GM12874 (cell line): Measurements from ENCODE around the gene C10orf90.

Source experiments
- CTCF ChIP-seq: IDR thresholded peaks from 2 replicates; pipeline ENCODE4 v1.5.1; 2011; ENCODE audit warnings: low read depth, mild to moderate bottlenecking, control low read depth, low read length, moderate library complexity; ENCODE audit not compliant: insufficient read depth

C10orf90 gene

DNA sequence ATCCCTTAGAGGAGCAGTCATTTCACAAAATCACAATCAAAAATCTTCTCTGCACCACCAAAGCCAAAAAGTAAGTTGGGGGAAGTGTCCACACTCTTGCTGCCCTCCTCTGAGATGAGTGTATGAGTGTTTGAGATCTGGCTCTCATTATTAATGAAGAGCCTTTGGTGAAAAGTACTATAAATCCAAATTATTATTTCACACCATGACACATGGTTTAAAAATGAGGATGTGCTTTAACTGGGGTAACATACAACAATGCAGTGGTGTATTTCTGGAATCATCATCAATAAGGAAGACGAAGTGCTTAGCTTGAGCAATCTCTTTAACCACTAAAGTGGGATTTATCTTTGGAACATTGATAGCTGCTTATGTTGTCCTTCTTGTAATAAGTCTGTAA is 168.1 kb downstream of the C10orf90 start:
- TF ChIP-seq CTCF: no peak

- no peak for TF ChIP-seq CTCF
Measured at GRCh38 chr10:126501828-126502227, 168.7 kb downstream of the C10orf90 start.

DNA sequence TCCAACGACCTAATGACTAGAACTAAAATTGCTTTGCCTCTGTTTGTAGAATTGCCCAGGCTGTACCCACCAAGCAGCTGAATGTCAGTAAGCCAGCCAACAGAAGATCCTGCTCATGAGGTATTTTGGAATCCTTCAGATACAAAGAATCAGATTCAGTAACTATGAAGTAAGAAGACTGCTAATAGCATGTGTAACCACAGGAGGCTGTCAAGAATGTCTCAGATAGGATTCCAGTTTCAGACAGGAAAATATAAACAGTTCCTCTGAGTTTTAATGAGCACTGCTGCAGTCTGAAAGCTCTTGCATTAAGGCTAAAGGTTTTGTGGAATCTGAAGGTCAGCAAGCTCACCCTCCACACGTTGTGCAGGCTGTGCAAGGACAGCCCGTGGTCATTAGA is 169.6 kb downstream of the C10orf90 start:
- TF ChIP-seq CTCF: no peak

DNA sequence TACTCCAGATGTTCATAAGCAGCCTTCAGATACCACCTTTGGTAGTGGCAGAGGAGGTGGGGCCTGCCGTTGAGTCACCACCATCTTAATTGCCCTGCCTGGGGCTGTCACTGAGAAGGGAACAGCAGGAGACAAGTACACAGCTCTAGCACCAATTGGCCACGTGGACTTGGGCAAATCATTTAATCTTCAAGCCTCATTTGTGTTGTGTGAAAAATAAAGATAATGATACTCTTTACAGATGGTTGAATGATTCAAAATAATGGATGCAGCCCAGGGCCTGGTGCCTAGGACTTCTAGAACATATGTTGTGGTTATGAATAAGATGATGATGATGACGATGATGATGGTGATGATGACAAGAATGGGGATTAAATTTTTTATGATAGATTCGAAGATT is 170.3 kb downstream of the C10orf90 start:
- TF ChIP-seq CTCF: no peak

DNA sequence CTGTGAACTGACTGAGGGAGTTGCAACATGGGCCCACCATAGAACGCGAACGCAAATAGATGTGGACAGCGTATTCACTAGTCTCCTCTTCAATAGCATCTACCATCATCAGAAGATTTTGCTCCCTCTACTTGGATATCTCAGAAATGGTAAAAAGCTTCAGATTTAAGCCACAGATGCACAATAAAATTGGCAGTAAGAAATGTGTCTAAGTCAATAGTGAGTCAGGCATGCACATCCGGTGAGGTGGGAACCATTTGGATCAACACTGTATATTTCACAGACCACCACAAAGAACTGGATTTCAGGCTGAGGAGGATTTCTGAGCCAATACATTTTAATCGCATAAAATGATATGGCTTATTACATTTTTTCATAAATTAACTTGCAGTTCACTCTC is 170.7 kb downstream of the C10orf90 start:
- no peak for TF ChIP-seq CTCF

GRCh38 chr10:126497672-126498071 is 172.8 kb downstream of the C10orf90 start:
- no peak for TF ChIP-seq CTCF

GRCh38 chr10:126496771-126497545 is 173.5 kb downstream of the C10orf90 start:
- TF ChIP-seq CTCF: no peak

GRCh38 chr10:126491476-126491875 is 179.0 kb downstream of the C10orf90 start:
- TF ChIP-seq CTCF: no peak
